Smooth muscle cell of the coronary artery (primary cell): Measurements from ENCODE around the gene MAS1L. TPM values are rescaled to one million over a fixed set of nuclear protein-coding genes. Genes with fewer than 3 reads are reported as not detected.

Source experiments
- total RNA-seq: library from RNA; depleted of rRNA; stranded (reverse); fragments of >200 nt; gene quantifications from 2 replicates; pipeline ENCODE4 v1.2.3, GENCODE V29; 2014; ENCODE audit warnings: low replicate concordance

MAS1L gene
- not detected in 2 replicates for total RNA-seq

GRCh38 chr6:29487660-29488059, at the start of gene MAS1L:
TSS of gene MAS1L (minus strand) at chr6:29487956. CDS start at chr6:29487902, 54 bp downstream.

GRCh38 chr6:29456971-29457370, 30.8 kb downstream of the MAS1L start, which contains the start of the genes OR11A1 and OR2H1:
TSS of gene OR11A1 (minus strand) at chr6:29457071. CDS start at chr6:29427641, 29,430 bp downstream.
TSS of gene OR2H1 (plus strand) at chr6:29457155. CDS start at chr6:29461770, 4,615 bp downstream.

GRCh38 chr6:29439006-29439405, 48.8 kb downstream of the MAS1L start, which contains the start of gene OR10C1:
TSS of gene OR10C1 (plus strand) at chr6:29439306. CDS start at chr6:29440016, 710 bp downstream.

Other genes with a start within 250 kb of the MAS1L start
- gene OR14J1, start 186.3 kb downstream of the MAS1L start, total RNA-seq, result not detected in 2 replicates
- gene OR5V1, start 119.1 kb downstream of the MAS1L start, total RNA-seq, result not detected in 2 replicates
- not detected in 2 replicates for gene OR12D3, start 112.7 kb downstream of the MAS1L start, total RNA-seq
- gene OR12D2, start 92.3 kb downstream of the MAS1L start, total RNA-seq, result not detected in 2 replicates
- gene OR12D1, start 73.0 kb downstream of the MAS1L start, total RNA-seq, result not detected in 2 replicates
- gene OR10C1, start 48.6 kb downstream of the MAS1L start, total RNA-seq, result not detected in 2 replicates
- gene OR11A1, start 30.9 kb downstream of the MAS1L start, total RNA-seq, result not detected in 2 replicates
- not detected in 2 replicates for gene OR2H1, start 30.8 kb downstream of the MAS1L start, total RNA-seq
- not detected in 2 replicates for gene UBD, start 71.8 kb upstream of the MAS1L start, total RNA-seq
- gene OR2H2, start 97.2 kb upstream of the MAS1L start, total RNA-seq, result not detected in 2 replicates
- 7.3 and 8.8 TPM in 2 replicates for gene GABBR1, start 145.2 kb upstream of the MAS1L start, total RNA-seq
- not detected in 2 replicates for gene MOG, start 169.1 kb upstream of the MAS1L start, total RNA-seq
- 0.82 TPM in 1 of 2 replicates, not detected in the other for gene ZFP57, start 193.2 kb upstream of the MAS1L start, total RNA-seq
- gene HLA-F, start 235.5 kb upstream of the MAS1L start, total RNA-seq, result 10.2 and 19.8 TPM in 2 replicates